ENCODE data around the gene TRABD2B.

- TF ChIP-seq CTCF (IDR thresholded peaks at IDR 0.05), result no peak
- no peak for TF ChIP-seq POLR2A (IDR thresholded peaks at IDR 0.05)
Measured at GRCh38 chr1:47991187-47991586, 6.0 kb downstream of the TRABD2B start.

All from body of pancreas (tissue), 4 donors.